Left ventricle myocardium inferior (tissue), 1 donor: ENCODE results near the gene CPT1A. TPM values are rescaled to one million over a fixed set of nuclear protein-coding genes. Genes with fewer than 3 reads are reported as not detected.

Source experiments
- DNase-seq: peaks from one replicate; pipeline ENCODE4 v3.0.0-alpha.2; 2020
- H3K27ac ChIP-seq: fragments of 200-600 bp; replicated peaks from 2 replicates; pipeline ENCODE4 v1.8.0; 2021
- H3K27me3 ChIP-seq: fragments of 200-600 bp; 2 replicates; pipeline ENCODE4 v1.8.0; 2021; ENCODE audit warnings: low read depth
- H3K36me3 ChIP-seq: fragments of 200-600 bp; 2 replicates; pipeline ENCODE4 v1.8.0; 2021
- H3K4me1 ChIP-seq: fragments of 200-600 bp; 2 replicates; pipeline ENCODE4 v1.8.0; 2021
- H3K4me3 ChIP-seq: fragments of 200-600 bp; 2 replicates; pipeline ENCODE4 v1.8.0; 2021; ENCODE audit warnings: mild to moderate bottlenecking, moderate library complexity
- H3K9me3 ChIP-seq: fragments of 200-600 bp; replicated peaks from 2 replicates; pipeline ENCODE4 v1.8.0; 2021
- intact Hi-C: fragments of 100-400 bp; cut with micrococcal nuclease; formaldehyde crosslinking; loops from one replicate; pipeline ENCODE4 v1.11.0; 2022
- total RNA-seq: library from RNA; stranded (reverse); fragmentation: NEBNext Ultra II Directional; extraction: Animal tissue kit (Norgen Biotek cat#: 25700); gene quantifications from one replicate; pipeline ENCODE4 v1.2.1, GENCODE V29; 2021
- TF ChIP-seq, protein P1 (sequence below): fragments of 200-600 bp; IDR thresholded peaks from 2 replicates; pipeline ENCODE4 v1.8.0; 2021; ENCODE audit warnings: antibody characterized with exemption, mild to moderate bottlenecking, borderline replicate concordance
- donor health status: DM: no; HTN: yes; CAD: no; lungs with severe emphysema.

The CPT1A gene
- total RNA-seq, 1 donor from 2014 or later: 73.1 TPM

DNA sequence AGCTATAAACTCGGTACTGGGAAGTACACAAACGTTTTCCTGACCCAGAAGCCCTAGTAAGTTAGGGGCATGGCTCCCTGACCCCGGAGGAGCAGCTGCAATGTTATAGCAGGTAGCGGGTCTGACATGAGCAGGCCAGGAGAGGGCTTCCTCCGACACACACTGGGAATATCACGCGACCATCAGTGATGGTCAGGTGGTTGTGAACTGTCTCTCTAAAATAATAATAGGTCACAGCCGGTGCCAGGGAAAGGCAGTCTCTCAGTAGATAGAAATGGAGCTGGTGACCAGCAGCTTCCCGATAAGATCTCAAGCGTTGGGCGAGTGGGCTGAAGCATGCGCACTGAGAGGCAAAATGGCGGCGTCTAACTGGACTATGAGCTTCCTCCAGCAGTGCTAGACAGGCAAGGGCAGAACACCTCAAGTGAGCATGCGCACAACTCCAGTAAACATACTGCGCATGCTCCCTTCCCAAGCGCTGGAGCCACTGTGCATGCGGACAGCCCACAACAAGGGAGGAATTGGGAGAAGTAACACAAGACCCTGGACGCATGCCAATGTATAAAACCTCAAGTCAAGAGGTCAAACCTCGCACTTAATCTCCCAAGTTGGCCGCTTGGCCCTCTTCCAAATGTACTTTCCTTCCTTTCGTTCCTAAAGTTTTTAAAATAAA, 68.1 kb downstream of the CPT1A start:
- DNase-seq: no peak
- no peaks in the 10 kb centered on the region for H3K27me3 ChIP-seq
- no peaks in the 10 kb centered on the region for H3K9me3 ChIP-seq
- H3K36me3 ChIP-seq: peaks cover 100% of the 10 kb centered on the region
- intact Hi-C loops: no loop called here
- TF ChIP-seq, protein P1, sequence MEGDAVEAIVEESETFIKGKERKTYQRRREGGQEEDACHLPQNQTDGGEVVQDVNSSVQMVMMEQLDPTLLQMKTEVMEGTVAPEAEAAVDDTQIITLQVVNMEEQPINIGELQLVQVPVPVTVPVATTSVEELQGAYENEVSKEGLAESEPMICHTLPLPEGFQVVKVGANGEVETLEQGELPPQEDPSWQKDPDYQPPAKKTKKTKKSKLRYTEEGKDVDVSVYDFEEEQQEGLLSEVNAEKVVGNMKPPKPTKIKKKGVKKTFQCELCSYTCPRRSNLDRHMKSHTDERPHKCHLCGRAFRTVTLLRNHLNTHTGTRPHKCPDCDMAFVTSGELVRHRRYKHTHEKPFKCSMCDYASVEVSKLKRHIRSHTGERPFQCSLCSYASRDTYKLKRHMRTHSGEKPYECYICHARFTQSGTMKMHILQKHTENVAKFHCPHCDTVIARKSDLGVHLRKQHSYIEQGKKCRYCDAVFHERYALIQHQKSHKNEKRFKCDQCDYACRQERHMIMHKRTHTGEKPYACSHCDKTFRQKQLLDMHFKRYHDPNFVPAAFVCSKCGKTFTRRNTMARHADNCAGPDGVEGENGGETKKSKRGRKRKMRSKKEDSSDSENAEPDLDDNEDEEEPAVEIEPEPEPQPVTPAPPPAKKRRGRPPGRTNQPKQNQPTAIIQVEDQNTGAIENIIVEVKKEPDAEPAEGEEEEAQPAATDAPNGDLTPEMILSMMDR: no peak
- H3K27ac ChIP-seq: no peak overlapping the region
- H3K4me1 ChIP-seq: peaks cover 22% of the 10 kb centered on the region
- H3K4me3 ChIP-seq: no peak overlapping the region

DNA sequence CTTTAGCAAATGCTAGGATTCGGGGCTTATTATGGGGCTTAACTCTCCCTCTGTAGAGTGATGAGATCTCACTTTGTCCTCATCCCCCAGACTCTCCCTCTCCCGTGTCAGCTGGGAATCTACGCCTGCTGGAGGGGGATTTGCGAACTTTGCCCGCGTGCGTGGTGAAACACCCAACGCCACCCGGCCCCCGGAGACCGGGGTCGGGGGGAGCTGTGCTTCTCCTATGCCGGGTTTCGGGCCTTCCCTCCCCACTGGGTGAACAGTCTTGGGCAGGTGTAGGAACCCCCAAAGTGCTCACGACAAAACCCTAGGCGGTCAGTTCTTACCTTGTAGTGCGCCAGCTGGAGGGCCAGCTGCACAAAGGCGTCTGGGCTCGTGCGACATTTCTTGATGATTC, 68.8 kb downstream of the CPT1A start:
- H3K27me3 ChIP-seq: no peaks in the 10 kb centered on the region
- H3K36me3 ChIP-seq: peaks cover 98% of the 10 kb centered on the region
- intact Hi-C loops: no loop called here
- DNase-seq: no peak
- no peaks in the 10 kb centered on the region for H3K9me3 ChIP-seq
- TF ChIP-seq, protein P1: no peak
- no peak overlapping the region for H3K27ac ChIP-seq
- H3K4me1 ChIP-seq: peaks cover 17% of the 10 kb centered on the region
- H3K4me3 ChIP-seq: no peak overlapping the region

DNA sequence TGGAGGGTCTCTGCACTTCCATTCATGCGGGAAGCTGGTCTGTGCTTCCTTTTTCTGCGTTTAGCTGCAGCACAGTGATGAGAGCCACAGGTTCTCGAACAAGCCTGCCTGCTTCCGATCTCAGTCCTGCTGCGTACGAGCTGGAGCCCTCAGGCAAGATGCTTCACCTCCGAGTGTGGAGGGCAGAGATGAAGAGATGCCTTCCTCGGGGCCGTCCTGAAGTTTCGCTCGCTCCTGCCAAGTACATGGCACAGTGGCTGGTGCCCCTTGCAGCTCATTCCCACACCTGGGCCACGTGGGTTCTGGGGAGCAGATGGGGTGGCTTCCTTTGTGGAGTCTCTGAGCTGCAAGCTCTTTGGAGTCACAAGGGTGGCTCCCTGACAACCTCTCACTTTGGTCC, 70.9 kb downstream of the CPT1A start:
- no peak for DNase-seq
- intact Hi-C loops: no loop called here
- H3K9me3 ChIP-seq: no peaks in the 10 kb centered on the region
- TF ChIP-seq, protein P1: no peak
- H3K27me3 ChIP-seq: no peaks in the 10 kb centered on the region
- H3K4me1 ChIP-seq: no peaks in the 10 kb centered on the region
- no peak overlapping the region for H3K4me3 ChIP-seq
- H3K36me3 ChIP-seq: peaks cover 98% of the 10 kb centered on the region
- H3K27ac ChIP-seq: no peak overlapping the region

DNA sequence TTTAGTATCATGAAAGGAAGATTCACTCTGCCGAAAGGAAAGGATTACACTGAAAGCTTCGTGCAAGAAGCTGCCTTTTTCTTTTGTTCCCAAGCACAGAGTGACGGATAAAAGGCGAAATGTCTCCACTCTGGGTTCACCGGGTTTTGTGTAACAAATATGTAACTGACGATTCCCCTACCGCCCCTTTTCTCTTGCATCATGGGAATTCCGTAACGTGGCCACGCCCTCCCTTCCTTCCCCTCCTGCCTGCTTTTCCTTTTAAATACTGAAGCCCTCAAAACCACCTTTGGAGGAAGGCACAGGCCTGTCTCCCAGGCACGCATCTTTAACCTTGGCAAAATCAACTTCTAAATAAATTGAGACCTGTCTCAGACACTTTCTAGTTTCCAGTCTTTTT, 74.0 kb downstream of the CPT1A start:
- H3K4me1 ChIP-seq: peaks cover 3% of the 10 kb centered on the region
- TF ChIP-seq, protein P1: no peak
- no peak overlapping the region for H3K27ac ChIP-seq
- H3K9me3 ChIP-seq: no peaks in the 10 kb centered on the region
- intact Hi-C loops: no loop called here
- no peak overlapping the region for H3K4me3 ChIP-seq
- H3K27me3 ChIP-seq: no peaks in the 10 kb centered on the region
- DNase-seq: no peak
- H3K36me3 ChIP-seq: peaks cover 95% of the 10 kb centered on the region

DNA sequence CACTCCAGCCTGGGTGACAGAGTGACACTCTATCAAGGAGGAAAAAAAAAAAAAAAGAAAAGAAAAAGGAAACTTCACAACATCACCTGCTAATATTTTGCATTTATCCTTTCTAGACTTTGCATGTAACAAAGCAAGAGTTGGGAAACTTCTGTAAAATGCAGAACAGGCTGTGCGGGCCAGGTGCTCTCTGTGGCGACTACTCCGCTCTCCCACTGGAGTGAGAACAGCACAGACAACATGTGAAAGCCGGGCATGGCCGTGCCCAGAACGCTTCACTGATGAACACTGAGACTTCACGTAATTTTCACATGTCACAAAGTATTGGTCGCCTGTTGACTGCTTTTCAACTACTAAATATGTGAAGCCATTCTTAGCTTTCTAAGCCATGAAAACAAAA, 74.9 kb downstream of the CPT1A start:
- Histone ChIP-seq H3K36me3 (peaks cover 95% of the 10 kb centered on the region), H3K27ac (no peak overlapping the region), H3K27me3 (no peaks in the 10 kb centered on the region), H3K4me1 (peaks cover 3% of the 10 kb centered on the region), H3K9me3 (no peaks in the 10 kb centered on the region), H3K4me3 (no peak overlapping the region)
- intact Hi-C loops: no loop called here
- no peak for DNase-seq
- TF ChIP-seq, protein P1: no peak

DNA sequence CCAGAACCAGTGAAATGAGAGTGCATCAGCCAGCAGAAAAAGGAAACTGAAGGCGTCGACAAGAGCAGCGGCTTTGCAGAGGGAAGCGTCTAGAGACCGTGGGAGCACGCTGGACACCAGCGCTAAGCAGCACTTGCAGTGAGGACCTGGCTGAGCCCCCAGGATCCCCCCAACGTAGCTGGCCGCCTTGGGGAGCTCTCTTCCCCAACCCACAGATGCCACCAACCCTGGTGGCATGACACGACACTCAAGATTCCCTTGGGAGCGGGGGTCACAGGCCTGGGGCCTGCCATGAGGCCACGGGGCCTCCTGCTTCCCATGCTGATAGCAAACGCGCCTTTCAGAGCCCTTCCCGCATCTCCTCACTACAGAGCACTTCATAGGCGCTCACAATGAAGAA, 77.0 kb downstream of the CPT1A start:
- TF ChIP-seq, protein P1: no peak
- Histone ChIP-seq H3K27ac (no peak overlapping the region), H3K36me3 (peaks cover 95% of the 10 kb centered on the region), H3K4me1 (peaks cover 3% of the 10 kb centered on the region), H3K9me3 (no peaks in the 10 kb centered on the region), H3K27me3 (no peaks in the 10 kb centered on the region), H3K4me3 (no peak overlapping the region)
- intact Hi-C loops: no loop called here
- DNase-seq: no peak
